RWPE1 (cell line): Measurements from ENCODE around the gene MT1A.

ENCODE experiments used
- CTCF ChIA-PET: fragments of 350-600 bp; sonication (Branson Sonifier 250); formaldehyde crosslinking; extraction: SDS; loops from one replicate; lab custom pipeline; 2021; lab: Yijun Ruan, JAX
- POLR2A ChIA-PET: fragments of 400-600 bp; formaldehyde crosslinking; extraction: SDS; loops from one replicate; lab custom pipeline; 2020; ENCODE audit warnings: antibody characterized with exemption; ENCODE audit not compliant: low non-redundant PET; lab: Yijun Ruan, JAX
- DNase-seq: peaks from one replicate; pipeline ENCODE4 v3.0.0; 2012; ENCODE audit warnings: low spot score
- H3K27ac ChIP-seq: fragments of 450-650 bp; 2 replicates; pipeline ENCODE4 v1.5.1; 2017
- TF ChIP-seq, protein P1 (sequence below): fragments of 450-650 bp; conservative IDR thresholded peaks from 2 replicates; pipeline ENCODE4 v1.5.1; 2017; ENCODE audit warnings: low read depth, mild to moderate bottlenecking

MT1A gene

DNA sequence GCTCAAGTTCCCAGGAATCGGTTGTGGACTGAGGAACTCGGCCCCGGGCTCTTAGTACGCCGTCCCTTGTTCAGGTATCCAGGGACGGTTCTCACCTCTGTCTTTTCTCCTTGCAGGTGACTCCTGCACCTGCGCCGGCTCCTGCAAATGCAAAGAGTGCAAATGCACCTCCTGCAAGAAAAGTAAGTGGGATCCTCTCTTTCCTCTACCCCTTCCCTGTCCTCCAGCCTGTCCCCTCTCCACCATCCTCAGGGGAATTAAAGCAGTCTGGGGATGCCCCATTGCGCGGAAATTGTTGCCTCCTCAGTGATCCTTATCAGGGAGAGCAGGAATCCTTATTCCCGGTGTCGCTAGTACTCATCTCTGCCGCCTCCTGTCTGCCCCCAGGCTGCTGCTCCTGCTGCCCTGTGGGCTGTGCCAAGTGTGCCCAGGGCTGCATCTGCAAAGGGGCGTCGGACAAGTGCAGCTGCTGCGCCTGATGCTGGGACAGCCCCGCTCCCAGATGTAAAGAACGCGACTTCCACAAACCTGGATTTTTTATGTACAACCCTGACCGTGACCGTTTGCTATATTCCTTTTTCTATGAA is 29.5 kb upstream of the MT1A start:
- CTCF ChIA-PET = no interaction called here
- TF ChIP-seq, protein P1, sequence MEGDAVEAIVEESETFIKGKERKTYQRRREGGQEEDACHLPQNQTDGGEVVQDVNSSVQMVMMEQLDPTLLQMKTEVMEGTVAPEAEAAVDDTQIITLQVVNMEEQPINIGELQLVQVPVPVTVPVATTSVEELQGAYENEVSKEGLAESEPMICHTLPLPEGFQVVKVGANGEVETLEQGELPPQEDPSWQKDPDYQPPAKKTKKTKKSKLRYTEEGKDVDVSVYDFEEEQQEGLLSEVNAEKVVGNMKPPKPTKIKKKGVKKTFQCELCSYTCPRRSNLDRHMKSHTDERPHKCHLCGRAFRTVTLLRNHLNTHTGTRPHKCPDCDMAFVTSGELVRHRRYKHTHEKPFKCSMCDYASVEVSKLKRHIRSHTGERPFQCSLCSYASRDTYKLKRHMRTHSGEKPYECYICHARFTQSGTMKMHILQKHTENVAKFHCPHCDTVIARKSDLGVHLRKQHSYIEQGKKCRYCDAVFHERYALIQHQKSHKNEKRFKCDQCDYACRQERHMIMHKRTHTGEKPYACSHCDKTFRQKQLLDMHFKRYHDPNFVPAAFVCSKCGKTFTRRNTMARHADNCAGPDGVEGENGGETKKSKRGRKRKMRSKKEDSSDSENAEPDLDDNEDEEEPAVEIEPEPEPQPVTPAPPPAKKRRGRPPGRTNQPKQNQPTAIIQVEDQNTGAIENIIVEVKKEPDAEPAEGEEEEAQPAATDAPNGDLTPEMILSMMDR = no peak
- POLR2A ChIA-PET = interaction anchor here (0.7 to 1.5 kb wide), 2 partner anchors 8 to 76 kb away, joined by 3 to 4 read pairs; no protein-coding TSS in a partner anchor
- DNase-seq = no peak
- H3K27ac ChIP-seq = peak overlapping the region; percentile 100

DNA sequence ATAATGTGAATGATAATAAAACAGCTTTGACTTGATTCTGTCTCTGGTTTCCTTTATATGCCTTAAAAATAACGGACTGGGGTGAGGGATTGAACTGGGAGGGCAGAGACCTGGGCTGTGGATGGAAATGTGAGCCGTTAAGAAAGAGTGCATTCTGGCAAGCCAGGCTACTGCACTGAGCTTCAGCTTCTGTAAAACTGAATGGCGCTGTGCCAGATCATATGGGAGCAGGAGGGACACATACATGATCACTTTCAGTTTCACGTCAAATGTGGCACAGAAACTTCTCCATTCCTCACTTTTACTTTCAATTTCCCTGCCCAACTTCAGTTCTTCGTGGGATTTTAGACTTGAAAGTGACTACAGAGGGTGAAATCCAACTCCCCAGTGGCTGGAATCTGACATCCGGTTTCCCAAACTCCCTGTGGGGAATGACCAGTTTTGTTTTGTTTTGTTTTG is 29.0 kb upstream of the MT1A start:
- TF ChIP-seq, protein P1 = no peak
- peak overlapping the region; percentile 100 for H3K27ac ChIP-seq
- DNase-seq = peak; percentile 78
- ChIA-PET POLR2A (interaction anchor here (1.5 kb wide), 1 partner anchor 75 kb away, joined by 4 read pairs; no protein-coding TSS in a partner anchor), CTCF (interaction anchor here (0.5 to 0.7 kb wide), 2 partner anchors 14 to 93 kb away, joined by 3 read pairs; no protein-coding TSS in a partner anchor)

DNA sequence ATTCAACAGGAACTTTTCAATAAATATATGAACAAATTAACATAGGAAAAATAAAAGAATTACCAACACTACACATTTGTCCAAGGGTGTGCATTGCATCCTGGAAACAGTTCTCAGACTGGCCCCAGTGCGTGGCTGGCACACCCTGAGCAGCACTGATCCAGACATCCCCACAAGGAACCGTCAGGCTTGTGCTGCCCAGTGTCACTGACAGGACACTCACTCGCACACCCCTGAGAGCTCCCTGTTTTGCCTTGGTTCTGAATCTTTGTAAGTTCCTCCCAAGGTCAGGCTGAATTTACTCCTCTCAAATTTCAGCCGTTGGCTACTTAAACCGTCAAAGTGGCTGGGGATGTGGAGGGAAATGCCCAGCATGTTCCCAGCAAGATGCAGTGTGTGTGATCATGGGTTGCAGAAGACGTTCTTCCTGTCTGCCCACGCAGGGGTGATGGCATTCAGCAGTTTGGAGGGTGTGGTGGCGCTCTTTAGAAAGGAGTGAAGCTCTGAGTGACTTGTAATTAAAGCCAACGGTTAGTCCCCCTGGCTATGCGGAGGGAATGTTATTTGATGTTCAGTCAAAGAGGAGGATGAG is 28.4 kb upstream of the MT1A start:
- ChIA-PET POLR2A (interaction anchor here (2.4 kb wide), 1 partner anchor 16 kb away, joined by 14 read pairs; the partner anchor contains the start of gene MT1E), CTCF (interaction anchor here (0.5 to 0.7 kb wide), 2 partner anchors 14 to 92 kb away, joined by 3 read pairs; no protein-coding TSS in a partner anchor)
- TF ChIP-seq, protein P1 = no peak
- DNase-seq = peak; percentile 70
- peak overlapping the region; percentile 100 for H3K27ac ChIP-seq

DNA sequence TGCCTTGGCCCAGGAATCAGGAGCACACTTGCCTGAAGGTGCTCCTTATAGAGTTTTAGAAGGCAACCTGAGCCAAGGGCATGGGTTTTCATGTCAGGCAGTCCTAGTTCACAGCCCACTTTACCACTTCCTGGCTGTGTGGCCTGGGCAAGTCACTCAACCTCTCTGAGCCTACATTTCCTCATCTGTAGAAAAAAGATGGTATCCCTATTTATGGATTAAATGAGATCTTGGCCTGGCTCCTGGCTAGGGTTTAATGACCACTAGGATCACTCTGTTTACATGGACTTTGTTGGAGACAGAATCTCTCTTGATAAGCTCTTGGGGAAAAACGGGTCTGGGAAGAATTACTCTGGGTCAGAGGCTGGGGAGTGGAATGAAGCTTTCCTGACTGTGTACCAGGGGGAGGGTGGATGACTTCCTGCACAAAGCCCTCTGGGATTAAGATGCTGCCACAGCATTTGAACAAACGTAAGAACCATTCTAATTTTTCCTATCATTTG is 27.8 kb upstream of the MT1A start:
- TF ChIP-seq, protein P1 = no peak
- ChIA-PET POLR2A (interaction anchor here (2.4 kb wide), 1 partner anchor 15 kb away, joined by 14 read pairs; the partner anchor contains the start of gene MT1E), CTCF (no interaction called here)
- peak overlapping the region; percentile 100 for H3K27ac ChIP-seq
- no peak for DNase-seq

DNA sequence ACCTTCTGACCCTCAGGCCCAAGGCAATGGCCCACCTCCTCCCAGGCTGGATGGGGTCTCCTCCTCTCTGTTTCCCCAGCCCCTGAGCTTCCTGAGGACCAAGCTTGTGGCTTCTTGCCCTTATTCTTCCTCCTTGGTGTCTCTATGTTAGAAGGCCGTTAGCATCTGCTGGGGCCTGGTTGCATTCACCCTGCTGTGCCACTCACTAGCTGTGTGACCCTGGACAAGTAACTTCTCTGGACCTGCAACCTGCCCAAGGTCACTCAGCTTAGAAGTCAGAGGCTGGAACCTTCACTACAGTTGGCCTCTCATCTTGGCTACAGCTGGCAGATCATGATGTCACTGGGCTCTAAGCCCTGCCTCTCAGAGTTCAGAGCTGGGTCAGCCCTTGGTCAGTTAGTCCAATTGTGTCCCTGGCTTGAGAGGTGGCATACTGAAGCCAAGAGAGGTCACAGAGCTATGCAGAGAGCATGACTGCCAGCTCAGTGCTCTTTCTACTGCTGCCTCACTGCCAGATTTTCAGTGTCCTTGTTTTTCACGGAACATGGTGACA is 27.1 kb upstream of the MT1A start:
- TF ChIP-seq, protein P1 = no peak
- CTCF ChIA-PET = interaction anchor here (0.6 kb wide), 1 partner anchor 89 kb away, joined by 3 read pairs; no protein-coding TSS in a partner anchor
- DNase-seq = no peak
- POLR2A ChIA-PET = interaction anchor here (2.4 kb wide), 1 partner anchor 15 kb away, joined by 14 read pairs; the partner anchor contains the start of gene MT1E
- peak overlapping the region; percentile 100 for H3K27ac ChIP-seq

DNA sequence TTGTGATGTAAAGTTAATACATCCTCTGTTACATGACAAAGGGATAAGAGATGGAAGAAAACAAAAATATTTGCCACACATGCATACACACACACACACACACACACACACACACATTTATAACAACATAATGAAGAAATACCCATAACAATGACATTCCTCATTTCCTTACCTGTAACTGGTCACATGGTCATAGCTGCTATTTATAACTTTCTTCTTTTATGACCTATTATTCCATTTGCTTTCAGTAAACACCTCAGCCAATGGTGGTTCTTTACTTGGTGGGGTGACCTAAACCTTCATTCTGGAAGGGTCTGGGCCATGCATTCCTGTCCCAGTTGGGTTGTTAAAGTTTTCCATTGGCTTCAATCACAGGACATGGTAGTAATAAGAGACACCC is 24.8 kb upstream of the MT1A start:
- H3K27ac ChIP-seq = no peak overlapping the region
- DNase-seq = no peak
- ChIA-PET CTCF (no interaction called here), POLR2A (no interaction called here)
- TF ChIP-seq, protein P1 = no peak
